Tibial artery (tissue), 4 donors: ENCODE data around the gene CGB5.

ENCODE experiments used
- DNase-seq, 2 donors: peaks; one replicate each; pipeline ENCODE4 v3.0.0-alpha.2; 2019
- H3K27ac ChIP-seq, 2 donors: fragments of 200-600 bp; sonication (generic) in 1 of 2; 1 replicate in 1 of 2; 2 replicates in 1 of 2; pipeline ENCODE4 v1.5.1; 2018 to 2019; ENCODE audit warnings: mild to moderate bottlenecking in 1 of 2
- H3K27me3 ChIP-seq, 2 donors: fragments of 200-600 bp; sonication (generic) in 1 of 2; one replicate each; pipeline versions ENCODE4 v1.5.1 to v1.6.0; 2016 to 2019
- H3K36me3 ChIP-seq, 3 donors: fragments of 200-600 bp; sonication (generic) in 2 of 3; one replicate each; pipeline ENCODE4 v1.5.1; 2016 to 2019; ENCODE audit warnings: mild to moderate bottlenecking in 2 of 3
- H3K4me1 ChIP-seq, 4 donors: fragments of 200-600 bp; sonication (generic) in 2 of 4; 1 replicate in 3 of 4; 2 replicates in 1 of 4; pipeline ENCODE4 v1.5.1; 2016 to 2019
- H3K4me3 ChIP-seq, 2 donors: fragments of 200-600 bp; sonication (generic) in 1 of 2; 1 replicate in 1 of 2; 2 replicates in 1 of 2; pipeline ENCODE4 v1.5.1; 2018 to 2019; ENCODE audit warnings: mild to moderate bottlenecking in 2 of 2
- H3K9me3 ChIP-seq, 3 donors: fragments of 200-600 bp; sonication (generic) in 1 of 3; one replicate each; pipeline ENCODE4 v1.5.1; 2016 to 2019
- intact Hi-C: fragments of 100-400 bp; cut with DNase I; formaldehyde crosslinking; loops from one replicate; pipeline ENCODE4 v1.15.0; 2023; ENCODE audit warnings: low total_unique reads
- TF ChIP-seq, protein P1 (sequence below), 2 experiments: fragments of 200-600 bp in 1 of 2; fragments of 450-650 bp in 1 of 2; IDR thresholded peaks; one replicate each; pipeline ENCODE4 v1.5.1; 2017 to 2019; ENCODE audit warnings: antibody characterized with exemption in 2 of 2, mild to moderate bottlenecking in 1 of 2, moderate library complexity in 1 of 2

Gene CGB5

DNA sequence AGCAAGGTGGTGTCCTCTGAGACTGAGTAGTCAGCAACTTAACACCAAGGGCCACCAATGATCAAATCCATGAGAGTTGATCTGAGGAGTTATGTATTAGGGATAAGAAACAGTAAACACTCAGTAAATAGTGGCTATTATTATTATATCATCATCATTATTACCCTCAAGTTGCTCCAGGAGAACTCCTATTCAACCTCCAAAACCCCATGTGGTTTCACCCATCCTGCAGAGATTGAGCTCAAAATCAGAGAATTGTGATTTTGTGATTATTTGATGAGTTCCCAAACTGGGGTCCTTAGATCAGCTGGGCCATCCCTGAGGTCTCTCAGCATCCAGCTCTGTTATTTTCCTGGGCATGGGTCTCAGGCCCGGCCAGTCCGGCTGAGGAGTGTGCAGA, 17.4 kb downstream of the CGB5 start:
- Histone ChIP-seq H3K27me3 (peaks cover 0 to 74% of the 10 kb centered on the region in 2 donors), H3K36me3 (no peaks in the 10 kb centered on the region), H3K4me1 (peaks cover 0 to 38% (median 26%) of the 10 kb centered on the region in 4 donors), H3K4me3 (no peak overlapping the region), H3K9me3 (no peaks in the 10 kb centered on the region), H3K27ac (no peak overlapping the region)
- intact Hi-C loops = no loop called here
- TF ChIP-seq, protein P1, sequence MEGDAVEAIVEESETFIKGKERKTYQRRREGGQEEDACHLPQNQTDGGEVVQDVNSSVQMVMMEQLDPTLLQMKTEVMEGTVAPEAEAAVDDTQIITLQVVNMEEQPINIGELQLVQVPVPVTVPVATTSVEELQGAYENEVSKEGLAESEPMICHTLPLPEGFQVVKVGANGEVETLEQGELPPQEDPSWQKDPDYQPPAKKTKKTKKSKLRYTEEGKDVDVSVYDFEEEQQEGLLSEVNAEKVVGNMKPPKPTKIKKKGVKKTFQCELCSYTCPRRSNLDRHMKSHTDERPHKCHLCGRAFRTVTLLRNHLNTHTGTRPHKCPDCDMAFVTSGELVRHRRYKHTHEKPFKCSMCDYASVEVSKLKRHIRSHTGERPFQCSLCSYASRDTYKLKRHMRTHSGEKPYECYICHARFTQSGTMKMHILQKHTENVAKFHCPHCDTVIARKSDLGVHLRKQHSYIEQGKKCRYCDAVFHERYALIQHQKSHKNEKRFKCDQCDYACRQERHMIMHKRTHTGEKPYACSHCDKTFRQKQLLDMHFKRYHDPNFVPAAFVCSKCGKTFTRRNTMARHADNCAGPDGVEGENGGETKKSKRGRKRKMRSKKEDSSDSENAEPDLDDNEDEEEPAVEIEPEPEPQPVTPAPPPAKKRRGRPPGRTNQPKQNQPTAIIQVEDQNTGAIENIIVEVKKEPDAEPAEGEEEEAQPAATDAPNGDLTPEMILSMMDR (IDR thresholded peaks at IDR 0.05) = no peak
- DNase-seq = no peak

- Histone ChIP-seq H3K36me3 (no peaks in the 10 kb centered on the region), H3K4me1 (peaks cover 0 to 33% (median 24%) of the 10 kb centered on the region in 4 donors), H3K4me3 (no peak overlapping the region), H3K9me3 (no peaks in the 10 kb centered on the region), H3K27me3 (peaks cover 0 to 79% of the 10 kb centered on the region in 2 donors), H3K27ac (no peak overlapping the region)
- intact Hi-C loops = no loop called here
- no peak for DNase-seq
- TF ChIP-seq, protein P1 (IDR thresholded peaks at IDR 0.05) = no peak
These were observed 17.8 kb downstream of the CGB5 start for GRCh38 chr19:49061445-49061844.

DNA sequence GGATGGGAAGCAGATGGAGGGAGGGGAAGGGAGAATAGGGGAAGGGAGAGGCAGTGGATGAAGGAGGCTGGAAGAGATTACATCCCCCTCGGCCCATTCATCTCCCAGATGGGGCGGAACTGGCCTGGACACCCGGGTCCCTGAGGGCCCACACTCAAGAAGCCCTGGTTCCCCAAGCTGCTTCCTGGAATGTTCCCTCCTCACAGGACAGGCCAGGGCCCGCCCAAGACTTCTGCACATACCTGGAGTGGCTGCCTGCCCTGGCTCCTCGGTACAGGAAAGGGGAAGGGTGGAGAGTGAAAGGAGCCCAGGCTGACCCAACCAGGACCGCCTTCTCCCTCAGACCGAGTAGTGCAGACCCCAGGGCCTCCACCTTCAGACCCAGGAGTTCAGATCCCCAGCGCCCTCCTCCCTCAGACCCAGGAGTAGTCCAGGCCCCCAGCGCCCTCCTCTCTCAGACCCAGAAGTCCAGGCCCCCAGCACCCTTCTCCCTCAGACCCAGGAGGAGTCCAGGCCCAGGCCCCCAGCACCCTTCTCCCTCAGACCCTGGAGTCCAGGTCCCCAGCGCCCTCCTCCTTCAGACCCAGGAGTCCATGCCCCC, 20.5 kb downstream of the CGB5 start:
- no peak for DNase-seq
- H3K4me3 ChIP-seq = no peak overlapping the region
- TF ChIP-seq, protein P1 (IDR thresholded peaks at IDR 0.05) = no peak
- intact Hi-C loops = no loop called here
- H3K36me3 ChIP-seq = no peaks in the 10 kb centered on the region
- H3K9me3 ChIP-seq = no peaks in the 10 kb centered on the region
- peaks cover 0 to 12% (median 8%) of the 10 kb centered on the region in 4 donors for H3K4me1 ChIP-seq
- H3K27me3 ChIP-seq = peaks cover 0 to 83% of the 10 kb centered on the region in 2 donors
- no peak overlapping the region for H3K27ac ChIP-seq

DNA sequence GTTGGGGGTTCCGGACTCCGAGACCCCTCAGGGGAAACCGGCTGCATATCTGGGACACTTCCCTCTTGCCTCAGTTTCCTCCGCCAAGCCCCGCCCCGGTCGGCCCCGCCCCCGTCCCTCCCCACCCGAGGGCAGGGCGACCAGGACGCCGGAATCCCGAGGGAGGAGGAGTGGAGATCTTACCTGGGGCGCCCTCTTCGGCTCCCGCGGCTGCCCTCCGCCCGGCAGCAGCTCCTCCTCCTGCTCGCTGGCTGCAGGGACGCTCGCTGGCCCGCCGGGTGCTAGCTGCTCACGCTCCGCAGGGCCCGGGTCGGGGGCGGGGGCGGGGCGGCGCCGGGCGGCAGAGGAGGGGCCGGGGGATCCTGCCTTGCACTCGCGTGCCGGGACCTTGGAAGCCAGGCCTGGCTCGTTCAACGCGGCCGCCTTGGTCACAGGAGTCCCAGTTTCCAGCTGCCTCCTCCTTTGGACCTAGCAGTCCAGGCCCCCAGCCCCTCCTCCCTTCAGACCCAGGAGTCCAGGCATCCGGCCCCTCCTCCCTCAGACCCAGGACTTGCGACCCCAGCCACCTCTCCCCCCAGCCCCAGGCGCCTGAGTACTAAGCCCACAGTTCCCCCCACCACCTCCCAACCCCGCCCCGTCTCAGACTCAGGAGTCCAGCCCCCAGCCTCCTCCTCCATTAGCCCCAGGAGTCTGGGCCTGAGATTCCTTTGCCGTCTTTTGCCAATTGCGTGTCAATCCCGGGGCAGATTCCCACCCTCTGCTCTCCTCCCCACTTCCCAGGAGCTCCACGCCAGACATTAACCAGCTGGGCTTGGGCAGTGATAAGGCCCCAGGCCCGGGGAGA, 21.3 kb downstream of the CGB5 start, which contains the start of gene NTF4:
TSS of gene NTF4 (minus strand) at position 51 of the 844 bp plus-strand sequence. CDS start 2,821 bp downstream, outside the sequence.
- no peak for DNase-seq
- intact Hi-C loops = no loop called here
- Histone ChIP-seq H3K27ac (no peak within 1 kb of the TSS), H3K4me3 (no peak within 1 kb of the TSS), H3K27me3 (peaks cover 0 to 85% of the 10 kb centered on the region in 2 donors), H3K9me3 (no peaks in the 10 kb centered on the region), H3K36me3 (no peaks in the 10 kb centered on the region), H3K4me1 (peaks cover 0 to 12% (median 8%) of the 10 kb centered on the region in 4 donors)
- TF ChIP-seq, protein P1 (IDR thresholded peaks at IDR 0.05) = no peak

GRCh38 chr19:49065905-49066512, 22.4 kb downstream of the CGB5 start:
- no peaks in the 10 kb centered on the region for H3K9me3 ChIP-seq
- H3K36me3 ChIP-seq = no peaks in the 10 kb centered on the region
- H3K27ac ChIP-seq = no peak overlapping the region
- H3K4me1 ChIP-seq = peaks cover 0 to 12% (median 8%) of the 10 kb centered on the region in 4 donors
- peaks cover 0 to 95% of the 10 kb centered on the region in 2 donors for H3K27me3 ChIP-seq
- TF ChIP-seq, protein P1 (IDR thresholded peaks at IDR 0.05) = no peak
- intact Hi-C loops = no loop called here
- DNase-seq = no peak
- H3K4me3 ChIP-seq = no peak overlapping the region
